GM12878 (cell line): ENCODE measurements around the gene DTNA. TPM values are rescaled to one million over a fixed set of nuclear protein-coding genes. Genes with fewer than 3 reads are reported as not detected.

Experiments used
- ATAC-seq: fragments of 200-7000 bp; cut with Tn5 transposase; 3 replicates; pipeline ENCODE4 v1.9.1; 2020; ENCODE audit warnings: mild to moderate bottlenecking, moderate library complexity
- BruUV-seq: library from RNA; stranded (reverse); fragments of 400-500 nt; replicated peaks from 2 replicates; lab custom pipeline; 2021; lab: Mats Ljungman, UMichigan
- CTCF ChIA-PET: fragments of 300-600 bp; sonication (Branson Sonifier 250); formaldehyde crosslinking; extraction: SDS; loops from one replicate; lab custom pipeline; 2021; ENCODE audit warnings: inconsistent platforms; lab: Yijun Ruan, JAX
- POLR2A ChIA-PET: fragments of 350-600 bp; formaldehyde crosslinking; extraction: SDS; loops from one replicate; lab custom pipeline; 2021; ENCODE audit warnings: inconsistent platforms; lab: Charles Lee
- RAD21 ChIA-PET: fragments of 300-600 bp; sonication (Branson Sonifier 250); formaldehyde crosslinking; loops from one replicate; lab custom pipeline; 2023; ENCODE audit warnings: antibody characterized with exemption; ENCODE audit not compliant: unreplicated experiment; lab: Charles Lee
- SMC1A ChIA-PET: fragments of 300-600 bp; sonication (Branson Sonifier 250); formaldehyde crosslinking; loops from one replicate; lab custom pipeline; 2023; ENCODE audit not compliant: unreplicated experiment, uncharacterized antibody; lab: Charles Lee
- DNase-seq: peaks from one replicate; pipeline ENCODE4 v3.0.0-alpha.2; 2011; ENCODE audit warnings: low read depth, low spot score
- FAIRE-seq: peaks from 3 replicates; lab custom pipeline; 2011; peaks lifted over from hg19 to GRCh38; lab: Jason Lieb, UNC
- H2AFZ ChIP-seq: 2 replicates; pipeline ENCODE4 v1.6.0; 2011; ENCODE audit warnings: low read depth, low read length, control low read depth; ENCODE audit not compliant: control insufficient read depth
- H3K27ac ChIP-seq: 2 replicates; pipeline ENCODE4 v1.5.1; 2011; ENCODE audit warnings: control low read depth; ENCODE audit not compliant: control insufficient read depth, insufficient read depth
- H3K27me3 ChIP-seq, 2 experiments: replicated peaks in 1 of 2; 2 replicates each; pipeline versions ENCODE4 v1.6.0 to v1.6.1; 2011; ENCODE audit warnings: low read length in 1 of 2; ENCODE audit not compliant: control insufficient read depth in 2 of 2, insufficient read depth in 2 of 2
- H3K36me3 ChIP-seq, 2 experiments: 2 replicates each; pipeline ENCODE4 v1.5.1; 2011; ENCODE audit warnings: low read length in 1 of 2; ENCODE audit not compliant: control insufficient read depth in 2 of 2, insufficient read depth in 2 of 2
- H3K4me1 ChIP-seq: 2 replicates; pipeline ENCODE4 v1.6.1; 2011; ENCODE audit warnings: mild to moderate bottlenecking, low read length, moderate library complexity, mixed read lengths; ENCODE audit not compliant: control insufficient read depth, insufficient read depth
- H3K4me2 ChIP-seq: 2 replicates; pipeline ENCODE4 v1.6.0; 2011; ENCODE audit warnings: control low read depth; ENCODE audit not compliant: control insufficient read depth, insufficient read depth
- H3K4me3 ChIP-seq: fragments of 200-600 bp; sonication (generic); 2 replicates; pipeline ENCODE4 v1.5.1; 2016
- H3K79me2 ChIP-seq: 2 replicates; pipeline ENCODE4 v1.6.0; 2011; ENCODE audit warnings: low read length; ENCODE audit not compliant: control insufficient read depth, insufficient read depth
- H3K9ac ChIP-seq: 2 replicates; pipeline ENCODE4 v1.8.0; 2011; ENCODE audit warnings: low read length, control low read depth, mixed read lengths; ENCODE audit not compliant: control insufficient read depth, insufficient read depth
- H3K9me3 ChIP-seq: replicated peaks from 3 replicates; pipeline ENCODE4 v1.5.1; 2011; ENCODE audit warnings: mild to moderate bottlenecking, low read length; ENCODE audit not compliant: control insufficient read depth, insufficient read depth
- H4K20me1 ChIP-seq: 2 replicates; pipeline ENCODE4 v1.6.0; 2011; ENCODE audit not compliant: control insufficient read depth, insufficient read depth
- BCL3 ChIP-seq: IDR thresholded peaks from 2 replicates; pipeline ENCODE4 v1.6.1; 2011; ENCODE audit warnings: borderline replicate concordance, low read depth, mild to moderate bottlenecking, moderate library complexity, low read length; ENCODE audit not compliant: insufficient read depth, poor library complexity, severe bottlenecking
- DPF2 ChIP-seq: fragments of 450-650 bp; IDR thresholded peaks from 2 replicates; pipeline ENCODE4 v1.6.1; 2017; ENCODE audit warnings: mild to moderate bottlenecking
- ETV6 ChIP-seq, 2 experiments: fragments of 450-650 bp in 1 of 2; IDR thresholded peaks in 1 of 2; conservative IDR thresholded peaks in 1 of 2; 2 replicates each; pipeline ENCODE4 v1.6.1; 2014; ENCODE audit warnings: antibody characterized with exemption in 1 of 2, borderline replicate concordance in 1 of 2, low read depth in 1 of 2, mild to moderate bottlenecking in 1 of 2, moderate library complexity in 1 of 2
- HSF1 ChIP-seq: fragments of 150-350 bp; IDR thresholded peaks from 2 replicates; pipeline ENCODE4 v1.6.1; 2014; ENCODE audit warnings: mild to moderate bottlenecking, low read depth, low read length
- MLLT1 ChIP-seq: fragments of 450-650 bp; IDR thresholded peaks from 2 replicates; pipeline ENCODE4 v1.6.1; 2016; ENCODE audit warnings: mild to moderate bottlenecking
- SMAD1 ChIP-seq: fragments of 450-650 bp; IDR thresholded peaks from 2 replicates; pipeline ENCODE4 v1.6.1; 2018; ENCODE audit warnings: mild to moderate bottlenecking, low read depth; ENCODE audit not compliant: partially characterized antibody
- SREBF1 ChIP-seq: IDR thresholded peaks from 2 replicates; pipeline ENCODE4 v1.6.1; 2012; ENCODE audit warnings: mild to moderate bottlenecking, low read length
- WRNIP1 ChIP-seq: IDR thresholded peaks from 2 replicates; pipeline ENCODE4 v1.6.1; 2011; ENCODE audit warnings: low read depth, low read length, improper control_type of control experiment, borderline replicate concordance
- ZBTB11 ChIP-seq: fragments of 450-650 bp; formaldehyde crosslinking; IDR thresholded peaks from 2 replicates; pipeline ENCODE4 v1.5.0; 2022; ENCODE audit warnings: mild to moderate bottlenecking, missing genetic modification characterization
- ZBTB40 ChIP-seq: fragments of 450-650 bp; IDR thresholded peaks from 2 replicates; pipeline ENCODE4 v1.6.1; 2016; ENCODE audit warnings: mild to moderate bottlenecking, moderate library complexity, borderline replicate concordance
- WGBS: methylation state at CpG from one replicate; pipeline ENCODE4 v1.1.6; 2016; ENCODE audit warnings: low lambda C conversion rate; ENCODE audit not compliant: insufficient replicate concordance, insufficient coverage; ENCODE audit errors: missing lambda C conversion rate; 5-methylcytosine and 5-hydroxymethylcytosine counted together
- in situ Hi-C: fragments of 300-500 bp; cut with MboI; formaldehyde crosslinking; loops from 9 replicates; pipeline ENCODE4 v1.14.3; 2018; ENCODE audit warnings: mixed read lengths
- intact Hi-C: fragments of 100-400 bp; cut with micrococcal nuclease; formaldehyde crosslinking; loops from one replicate; pipeline ENCODE4 v1.14.2; 2022; ENCODE audit not compliant: unreplicated experiment
- polyA plus RNA-seq, 11 experiments: library from polyadenylated mRNA; depleted of rRNA in 4 of 11; unstranded in 6 of 11; stranded (reverse) in 5 of 11; fragments of >200 nt; fragmentation: Nextera tagmentation in 4 of 11; fragmentation: Illumina TruSeq in 1 of 11; extraction: Ambion mirVana in 4 of 11; extraction: Trizol in 1 of 11; gene quantifications; 1 replicate in 1 of 11; 2 replicates in 10 of 11; pipeline versions ENCODE4 v1.2.1 to v1.2.3, GENCODE V29; 2011 to 2016; ENCODE audit warnings: inconsistent platforms in 2 of 11, missing spikeins in 2 of 11, low read depth in 1 of 11
- total RNA-seq, 4 experiments: library from RNA; depleted of rRNA in 3 of 4; stranded (reverse); fragments of >200 nt in 3 of 4; fragmentation: Illumina TruSeq in 1 of 4; extraction: Trizol in 1 of 4; gene quantifications; 2 replicates each; pipeline versions ENCODE4 v1.2.1 to v1.2.3, GENCODE V29; 2013 to 2021

The DTNA gene
- total and polyA plus RNA-seq, 10 of the 15 experiments (the other 5 are each of a cell fraction or from before 2014, with no cell fraction given): 0.26 to 8.6 (median 0.53) TPM

- no peaks in the 10 kb centered on the region for H3K79me2 ChIP-seq
- in situ Hi-C loops: no loop called here
- no peak overlapping the region for H3K27ac ChIP-seq
- ChIA-PET RAD21 (no interaction called here), POLR2A (no interaction called here), SMC1A (no interaction called here), CTCF (interaction anchor here (0.9 kb wide), 1 partner anchor 16 kb away, joined by 3 read pairs; no protein-coding TSS in a partner anchor)
- intact Hi-C loops: no loop called here
- no peaks in the 10 kb centered on the region for H4K20me1 ChIP-seq
- no peaks in the 10 kb centered on the region; the same call in 1 of the 3 replicates for H3K9me3 ChIP-seq
- no TSS peak for BruUV-seq
- WGBS: 23% methylated on average over 3 of the region's 3 CpGs
- H3K27me3 ChIP-seq: no peaks in the 10 kb centered on the region; a peak in 1 of 4 replicates
- H2AFZ ChIP-seq: no peak overlapping the region
- no peak overlapping the region for H3K4me3 ChIP-seq
- no peak overlapping the region for H3K4me2 ChIP-seq
- no peaks in the 10 kb centered on the region for H3K36me3 ChIP-seq
- ATAC-seq (no peak), FAIRE-seq (no peak), DNase-seq (no peak)
- H3K4me1 ChIP-seq: no peaks in the 10 kb centered on the region
- no peak overlapping the region for H3K9ac ChIP-seq
- TF ChIP-seq WRNIP1 (no peak), ETV6 (conservative IDR thresholded peaks at IDR 0.05 in 1 of 2, IDR thresholded peaks at IDR 0.05 in 1 of 2; ENCODE audit: borderline replicate concordance in 1 of 2, low read depth in 1 of 2) (no peak), MLLT1 (no peak), SMAD1 (no peak), BCL3 (no peak), ZBTB11 (CRISPR knock-in tag) (no peak), ZBTB40 (no peak), DPF2 (no peak), SREBF1 (no peak), HSF1 (no peak)
These were observed 147.2 kb downstream of the DTNA start for GRCh38 chr18:34857320-34857719.
